HUES64 (cell line): ENCODE data around the gene POLR2M. TPM values are rescaled to one million over a fixed set of nuclear protein-coding genes. Genes with fewer than 3 reads are reported as not detected.

Experiments
- H3K27ac ChIP-seq: 2 replicates; pipeline ENCODE4 v1.7.0; 2013; ENCODE audit warnings: low read depth, low read length, inconsistent platforms
- H3K27me3 ChIP-seq: 2 replicates; pipeline ENCODE4 v1.6.1; 2013; ENCODE audit warnings: mild to moderate bottlenecking, low read length; ENCODE audit not compliant: insufficient read depth
- H3K36me3 ChIP-seq: 2 replicates; pipeline ENCODE4 v1.6.1; 2013; ENCODE audit warnings: mild to moderate bottlenecking, low read length; ENCODE audit not compliant: insufficient read depth
- H3K4me1 ChIP-seq: 2 replicates; pipeline ENCODE4 v1.6.1; 2013; ENCODE audit warnings: mild to moderate bottlenecking, low read length, moderate library complexity; ENCODE audit not compliant: insufficient read depth
- H3K4me3 ChIP-seq: 2 replicates; pipeline ENCODE4 v1.5.1; 2013; ENCODE audit warnings: mild to moderate bottlenecking, low read length, moderate library complexity
- H3K9ac ChIP-seq: 2 replicates; pipeline ENCODE4 v1.6.1; 2013; ENCODE audit warnings: mild to moderate bottlenecking, low read depth, low read length
- H3K9me3 ChIP-seq: 2 replicates; pipeline ENCODE4 v1.6.1; 2013; ENCODE audit warnings: low read depth, low read length; ENCODE audit not compliant: insufficient read depth
- WGBS: fragments of 150-250, 120-280 bp; methylation state at CpG from one replicate; pipeline ENCODE4 v1.1.7; 2013; ENCODE audit warnings: missing lambda C conversion rate; 5-methylcytosine and 5-hydroxymethylcytosine counted together
- polyA plus RNA-seq, 2 experiments: library from polyadenylated mRNA; stranded (reverse); fragments of 50-300 nt; gene quantifications; one replicate each; pipeline ENCODE4 v1.2.3, GENCODE V29; 2013

POLR2M gene
- 28.0 TPM for polyA plus RNA-seq (2013, experiment 1 of 2)
- 32.5 TPM for polyA plus RNA-seq (2013, experiment 2 of 2)

GRCh38 chr15:57706405-57707209, at the start of gene POLR2M:
TSS of gene POLR2M (plus strand) at chr15:57706714. CDS start at chr15:57706843, 129 bp downstream.
- WGBS, result 2% methylated on average over 70 of the region's 70 CpGs
- peaks cover 5% of the 10 kb centered on the region; the same call in 1 of the 2 replicates for H3K9me3 ChIP-seq
- H3K9ac ChIP-seq, result peak within 1 kb of the TSS; percentile 96
- peaks cover 36% of the 10 kb centered on the region for H3K27me3 ChIP-seq
- H3K4me3 ChIP-seq, result peak within 1 kb of the TSS; percentile 98
- peak within 1 kb of the TSS; percentile 83 for H3K27ac ChIP-seq
- peaks cover 6% of the 10 kb centered on the region for H3K4me1 ChIP-seq
- peaks cover 27% of the 10 kb centered on the region for H3K36me3 ChIP-seq

GRCh38 chr15:57657619-57658018, 48.9 kb upstream of the POLR2M start:
- Histone ChIP-seq H3K27me3 (no peaks in the 10 kb centered on the region), H3K4me1 (no peaks in the 10 kb centered on the region), H3K27ac (no peak overlapping the region), H3K36me3 (no peaks in the 10 kb centered on the region), H3K9ac (no peak overlapping the region), H3K4me3 (no peak overlapping the region), H3K9me3 (no peaks in the 10 kb centered on the region)
- WGBS, result 83% methylated on average over 1 of the region's 1 CpG

DNA sequence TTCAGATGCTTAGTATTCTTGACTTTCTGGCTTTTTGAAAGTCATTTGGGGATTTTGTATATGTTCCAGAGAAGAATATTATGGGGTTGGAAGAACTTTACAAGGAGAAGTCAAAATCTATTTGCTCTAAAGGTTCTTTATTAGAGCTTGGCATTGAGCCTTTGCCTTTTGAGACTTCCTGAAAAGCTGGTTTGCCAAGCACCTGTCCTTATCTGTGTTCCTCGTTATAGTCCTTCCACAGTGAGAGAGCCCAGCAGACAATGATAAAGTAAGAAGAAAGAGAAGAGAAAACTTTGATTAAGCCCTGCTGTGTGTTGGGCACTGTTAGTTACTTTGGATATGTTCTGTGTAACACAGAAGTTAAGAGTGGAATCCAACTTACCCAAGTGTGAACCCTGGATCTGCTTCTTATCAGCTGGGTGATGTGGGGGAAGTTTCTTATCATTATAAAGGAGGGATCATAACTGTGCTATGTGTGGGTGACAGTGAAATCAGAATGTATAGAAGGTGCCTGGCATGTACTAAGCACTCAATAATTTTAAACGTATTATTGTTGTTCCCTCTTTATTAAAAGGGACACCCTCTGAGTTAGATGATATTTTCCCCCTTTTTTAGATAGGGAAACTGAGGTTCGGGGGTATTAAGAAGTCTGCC, 44.3 kb upstream of the POLR2M start:
- no peaks in the 10 kb centered on the region for H3K9me3 ChIP-seq
- no peak overlapping the region for H3K4me3 ChIP-seq
- 91% methylated on average over 3 of the region's 3 CpGs for WGBS
- no peaks in the 10 kb centered on the region for H3K36me3 ChIP-seq
- H3K27me3 ChIP-seq, result no peaks in the 10 kb centered on the region
- H3K9ac ChIP-seq, result no peak overlapping the region
- H3K27ac ChIP-seq, result no peak overlapping the region
- no peaks in the 10 kb centered on the region for H3K4me1 ChIP-seq

DNA sequence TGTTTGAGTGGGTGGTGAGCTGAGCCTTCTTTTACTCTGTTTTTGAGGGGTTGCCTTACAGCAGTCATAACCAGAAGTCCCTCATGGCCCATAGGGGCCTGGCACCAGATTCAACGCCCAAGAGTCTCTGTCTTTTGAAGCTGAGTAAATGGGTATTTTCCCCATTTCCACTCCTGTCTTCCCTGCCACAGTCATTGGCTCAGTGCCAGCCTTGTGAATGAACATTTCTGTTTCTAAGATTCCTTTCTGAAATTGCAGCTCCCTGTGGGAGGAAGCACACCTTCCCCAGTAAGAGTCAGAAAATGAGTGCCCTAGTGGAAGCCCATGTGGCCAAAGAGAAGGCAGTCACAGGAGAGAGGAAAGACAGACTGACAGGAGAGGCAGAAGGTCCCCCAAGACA, 43.7 kb upstream of the POLR2M start:
- no peak overlapping the region for H3K4me3 ChIP-seq

DNA sequence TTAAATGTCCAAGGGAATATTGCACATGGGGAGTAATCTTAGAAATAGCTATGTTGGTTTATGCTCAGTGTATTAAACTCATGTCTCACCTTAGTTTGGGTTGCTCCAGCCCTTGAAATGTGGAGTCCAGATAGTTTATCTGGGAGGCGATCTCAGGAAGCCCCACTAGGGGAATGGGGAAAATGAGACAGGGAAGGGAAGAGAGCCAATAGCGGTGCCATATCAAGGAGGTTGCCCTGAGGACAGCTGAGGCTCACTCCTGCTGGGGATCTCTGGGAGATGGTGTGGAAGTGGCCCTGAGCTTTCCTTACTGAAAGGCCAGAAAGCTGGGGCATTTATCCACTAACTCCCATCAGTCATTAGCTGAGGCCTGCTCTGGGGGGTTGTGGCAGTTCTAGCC, 43.3 kb upstream of the POLR2M start:
- 92% methylated on average over 2 of the region's 2 CpGs for WGBS
- Histone ChIP-seq H3K27me3 (no peaks in the 10 kb centered on the region), H3K9ac (no peak overlapping the region), H3K9me3 (no peaks in the 10 kb centered on the region), H3K4me1 (no peaks in the 10 kb centered on the region), H3K4me3 (no peak overlapping the region), H3K36me3 (no peaks in the 10 kb centered on the region), H3K27ac (no peak overlapping the region)

More for the DNA sequence above, 43.7 kb upstream of the POLR2M start:
- no peaks in the 10 kb centered on the region for H3K36me3 ChIP-seq
- no peak overlapping the region for H3K27ac ChIP-seq
- WGBS, result 92% methylated on average over 1 of the region's 1 CpG
- no peaks in the 10 kb centered on the region for H3K27me3 ChIP-seq
- H3K9me3 ChIP-seq, result no peaks in the 10 kb centered on the region
- H3K4me1 ChIP-seq, result no peaks in the 10 kb centered on the region
- H3K9ac ChIP-seq, result no peak overlapping the region

DNA sequence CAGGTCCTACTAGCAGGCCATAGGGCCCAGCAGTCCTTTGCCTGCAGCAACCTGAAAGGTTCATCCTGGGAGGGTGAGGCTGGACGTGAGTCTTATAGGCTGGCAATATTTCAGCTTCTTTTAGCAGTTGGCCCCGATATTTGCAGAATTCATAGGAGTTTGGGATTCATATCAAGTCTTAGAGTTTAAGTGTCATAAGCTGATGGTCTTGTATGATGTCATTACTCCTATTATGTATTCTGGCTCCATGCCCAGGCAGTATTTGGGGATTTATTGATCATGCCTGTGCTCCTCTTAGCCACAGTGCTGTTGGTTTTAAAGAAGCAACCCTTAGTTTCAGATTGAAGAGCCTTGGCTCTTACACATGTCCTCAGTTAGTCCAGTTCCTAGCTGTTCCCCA, 41.3 kb upstream of the POLR2M start:
- Histone ChIP-seq H3K27ac (no peak overlapping the region), H3K4me3 (no peak overlapping the region), H3K4me1 (no peaks in the 10 kb centered on the region), H3K27me3 (no peaks in the 10 kb centered on the region), H3K9ac (no peak overlapping the region), H3K36me3 (no peaks in the 10 kb centered on the region), H3K9me3 (no peaks in the 10 kb centered on the region)
- WGBS, result 87% methylated on average over 2 of the region's 2 CpGs

GRCh38 chr15:57665939-57666338, 40.6 kb upstream of the POLR2M start:
- Histone ChIP-seq H3K9me3 (no peaks in the 10 kb centered on the region), H3K4me1 (no peaks in the 10 kb centered on the region), H3K4me3 (no peak overlapping the region), H3K9ac (no peak overlapping the region), H3K36me3 (no peaks in the 10 kb centered on the region), H3K27me3 (no peaks in the 10 kb centered on the region), H3K27ac (no peak overlapping the region)
- WGBS, result 89% methylated on average over 4 of the region's 4 CpGs

DNA sequence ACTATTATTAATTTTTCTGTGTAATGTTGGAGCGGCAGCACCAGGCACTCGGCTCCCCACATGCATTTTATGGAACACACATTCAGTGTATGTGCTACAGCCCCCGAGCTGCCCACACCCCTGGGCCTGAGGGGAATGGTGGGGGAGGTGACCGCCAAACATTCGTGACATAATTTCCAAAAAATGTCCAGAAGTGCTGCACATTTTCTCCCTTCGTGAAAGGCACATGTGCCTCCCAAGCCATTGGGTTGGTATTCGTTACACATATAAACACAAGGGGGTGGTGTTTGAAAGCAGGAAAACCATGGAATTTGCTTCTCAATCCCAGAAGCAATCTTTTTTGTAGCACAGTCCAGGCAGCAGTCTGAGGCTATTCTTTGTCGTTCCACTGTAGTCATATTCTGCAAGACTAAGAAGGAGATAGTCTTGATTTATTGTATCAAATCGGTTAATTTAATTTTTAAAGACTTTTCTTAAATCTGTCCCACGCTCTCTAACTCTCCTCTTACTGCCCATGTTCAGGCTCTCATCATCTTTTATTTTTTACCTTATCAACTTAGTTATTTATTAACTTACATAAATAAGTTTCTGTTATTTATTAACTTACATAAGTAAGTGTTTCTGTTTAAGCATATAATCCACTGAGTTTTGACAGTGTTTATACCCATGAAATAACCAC, 39.2 kb upstream of the POLR2M start:
- no peaks in the 10 kb centered on the region for H3K27me3 ChIP-seq
- WGBS, result 81% methylated on average over 9 of the region's 10 CpGs
- no peak overlapping the region for H3K27ac ChIP-seq
- no peaks in the 10 kb centered on the region for H3K4me1 ChIP-seq
- no peak overlapping the region for H3K4me3 ChIP-seq
- no peaks in the 10 kb centered on the region for H3K9me3 ChIP-seq
- H3K36me3 ChIP-seq, result no peaks in the 10 kb centered on the region
- H3K9ac ChIP-seq, result no peak overlapping the region

- no peaks in the 10 kb centered on the region for H3K4me1 ChIP-seq
- H3K36me3 ChIP-seq, result no peaks in the 10 kb centered on the region
- H3K9ac ChIP-seq, result no peak overlapping the region
- no peak overlapping the region for H3K4me3 ChIP-seq
- WGBS, result 91% methylated on average over 4 of the region's 4 CpGs
- no peaks in the 10 kb centered on the region for H3K27me3 ChIP-seq
- H3K9me3 ChIP-seq, result no peaks in the 10 kb centered on the region
- no peak overlapping the region for H3K27ac ChIP-seq
These were observed 38.5 kb upstream of the POLR2M start for GRCh38 chr15:57668016-57668415.

GRCh38 chr15:57671636-57672035, 34.9 kb upstream of the POLR2M start:
- Histone ChIP-seq H3K27me3 (no peaks in the 10 kb centered on the region), H3K4me1 (no peaks in the 10 kb centered on the region)
- WGBS, result no CpG with 5 or more reads among the region's 1 CpG

More at GRCh38 chr15:57671636-57672035, 34.9 kb upstream of the POLR2M start:
- no peak overlapping the region for H3K9ac ChIP-seq
- H3K9me3 ChIP-seq, result no peaks in the 10 kb centered on the region
- H3K27ac ChIP-seq, result no peak overlapping the region
- no peaks in the 10 kb centered on the region for H3K36me3 ChIP-seq
- H3K4me3 ChIP-seq, result no peak overlapping the region
